ENCODE results near the gene CCL16. TPM values are rescaled to one million over a fixed set of nuclear protein-coding genes. Genes with fewer than 3 reads are reported as not detected.
A peak's percentile ranks its signal among the peaks of the same experiment; 100 is the strongest.
"Not testable (repeated sequence)": the region's sequence is repeated elsewhere in the genome, so short reads cannot be mapped to it uniquely, and the experiment has no call there.

Gene CCL16
- polyA plus RNA-seq, 3 donors from 2014 or later: not detected

GRCh38 chr17:35947156-35947585 is 34.1 kb downstream of the CCL16 start:
- Mint-ChIP-seq H3K36me3 (peaks cover 0 to 3% (median 0%) of the 10 kb centered on the region in 3 donors), H3K27ac (peak overlapping the region in 4 of 6 donors; percentile 33 to 70 (median 52)), H3K4me3 (peak overlapping the region; percentile 44 to 72 (median 60)), H3K9me3 (no peaks in the 10 kb centered on the region), H3K4me1 (peaks cover 22 to 46% of the 10 kb centered on the region in 2 donors), H3K27me3 (ENCODE audit: low read depth in 3 of 3) (peaks cover 0 to 2% (median 0%) of the 10 kb centered on the region in 3 donors)
- DNase-seq: peak; percentile 46 to 51 (median 50)

GRCh38 chr17:35944151-35944550 is 37.1 kb downstream of the CCL16 start:
- Mint-ChIP-seq H3K27ac (peak overlapping the region in 2 of 6 donors; percentile 17 to 48), H3K36me3 (peaks cover 0 to 7% (median 0%) of the 10 kb centered on the region in 3 donors), H3K4me1 (peaks cover 16 to 48% of the 10 kb centered on the region in 2 donors), H3K9me3 (no peaks in the 10 kb centered on the region), H3K27me3 (ENCODE audit: low read depth in 3 of 3) (no peaks in the 10 kb centered on the region), H3K4me3 (no peak overlapping the region)
- no peak for DNase-seq

GRCh38 chr17:35943537-35943936 is 37.8 kb downstream of the CCL16 start, which contains the start of gene LYZL6:
Gene LYZL6 (minus strand): TSS chr17:35943713. CDS start chr17:35939356, 4,357 bp downstream.
- Mint-ChIP-seq H3K4me3 (no peak within 1 kb of the TSS), H3K27me3 (ENCODE audit: low read depth in 3 of 3) (no peaks in the 10 kb centered on the region), H3K36me3 (peaks cover 0 to 10% (median 0%) of the 10 kb centered on the region in 3 donors), H3K27ac (peak within 1 kb of the TSS; percentile 48 to 82 (median 60)), H3K4me1 (peaks cover 16 to 52% of the 10 kb centered on the region in 2 donors), H3K9me3 (no peaks in the 10 kb centered on the region)
- no peak for DNase-seq

GRCh38 chr17:35942588-35943186 is 38.6 kb downstream of the CCL16 start:
- Mint-ChIP-seq H3K9me3 (peaks cover 0 to 1% (median 0%) of the 10 kb centered on the region in 6 donors), H3K27ac (peak overlapping the region; percentile 18 to 82 (median 60)), H3K36me3 (peaks cover 0 to 10% (median 0%) of the 10 kb centered on the region in 3 donors), H3K4me1 (peaks cover 17 to 53% of the 10 kb centered on the region in 2 donors), H3K27me3 (ENCODE audit: low read depth in 3 of 3) (no peaks in the 10 kb centered on the region), H3K4me3 (no peak overlapping the region)
- DNase-seq: no peak

GRCh38 chr17:35938492-35938891 is 42.8 kb downstream of the CCL16 start:
- H3K4me3 Mint-ChIP-seq; H3K9me3 Mint-ChIP-seq; DNase-seq; H3K27me3 Mint-ChIP-seq (ENCODE audit: low read depth in 3 of 3): not testable (repeated sequence)
- peaks cover 0 to 23% (median 9%) of the 10 kb centered on the region in 3 donors for H3K36me3 Mint-ChIP-seq
- peaks cover 6 to 28% of the 10 kb centered on the region in 2 donors for H3K4me1 Mint-ChIP-seq
- peak overlapping the region in 2 of 6 donors; percentile 38 to 48 for H3K27ac Mint-ChIP-seq

- peaks cover 0 to 2% (median 0%) of the 10 kb centered on the region in 6 donors for H3K9me3 Mint-ChIP-seq
- DNase-seq: no peak
- H3K4me3 Mint-ChIP-seq: no peak overlapping the region
- no peaks in the 10 kb centered on the region for H3K27me3 Mint-ChIP-seq (ENCODE audit: low read depth in 3 of 3)
- peaks cover 4 to 11% of the 10 kb centered on the region in 2 donors for H3K4me1 Mint-ChIP-seq
- peaks cover 0 to 16% (median 9%) of the 10 kb centered on the region in 3 donors for H3K36me3 Mint-ChIP-seq
- H3K27ac Mint-ChIP-seq: no peak overlapping the region
Measured at GRCh38 chr17:35936063-35936462, 45.2 kb downstream of the CCL16 start.

- peaks cover 3 to 4% (median 3%) of the 10 kb centered on the region in 3 donors for H3K27me3 Mint-ChIP-seq (ENCODE audit: low read depth in 3 of 3)
- peaks cover 0 to 2% (median 0%) of the 10 kb centered on the region in 6 donors for H3K9me3 Mint-ChIP-seq
- H3K4me3 Mint-ChIP-seq: no peak overlapping the region
- H3K4me1 Mint-ChIP-seq: peaks cover 17 to 24% of the 10 kb centered on the region in 2 donors
- H3K36me3 Mint-ChIP-seq: peaks cover 0 to 16% (median 9%) of the 10 kb centered on the region in 3 donors
- no peak for DNase-seq
- peak overlapping the region in 1 of 6 donors; percentile 28 for H3K27ac Mint-ChIP-seq
Measured at GRCh38 chr17:35934760-35935159, 46.5 kb downstream of the CCL16 start.

- no peak overlapping the region for H3K4me3 Mint-ChIP-seq
- no peaks in the 10 kb centered on the region for H3K9me3 Mint-ChIP-seq
- peaks cover 3 to 4% (median 3%) of the 10 kb centered on the region in 3 donors for H3K27me3 Mint-ChIP-seq (ENCODE audit: low read depth in 3 of 3)
- no peak for DNase-seq
- H3K27ac Mint-ChIP-seq: peak overlapping the region in 2 of 6 donors; percentile 5 to 48
- H3K4me1 Mint-ChIP-seq: peaks cover 24 to 30% of the 10 kb centered on the region in 2 donors
- H3K36me3 Mint-ChIP-seq: peaks cover 0 to 17% (median 15%) of the 10 kb centered on the region in 3 donors
Measured at GRCh38 chr17:35932586-35932985, 48.7 kb downstream of the CCL16 start.

- peak overlapping the region in 3 of 6 donors; percentile 23 to 86 (median 48) for H3K27ac Mint-ChIP-seq
- peaks cover 3 to 4% (median 3%) of the 10 kb centered on the region in 3 donors for H3K27me3 Mint-ChIP-seq (ENCODE audit: low read depth in 3 of 3)
- H3K36me3 Mint-ChIP-seq: peaks cover 0 to 17% (median 14%) of the 10 kb centered on the region in 3 donors
- H3K9me3 Mint-ChIP-seq: no peaks in the 10 kb centered on the region
- peaks cover 25 to 31% of the 10 kb centered on the region in 2 donors for H3K4me1 Mint-ChIP-seq
- no peak for DNase-seq
- no peak overlapping the region for H3K4me3 Mint-ChIP-seq
Measured at GRCh38 chr17:35931794-35932425, 49.4 kb downstream of the CCL16 start.

- Mint-ChIP-seq H3K36me3 (peaks cover 0 to 11% (median 11%) of the 10 kb centered on the region in 3 donors), H3K27me3 (ENCODE audit: low read depth in 3 of 3) (peaks cover 3 to 4% (median 3%) of the 10 kb centered on the region in 3 donors), H3K9me3 (no peaks in the 10 kb centered on the region), H3K27ac (peak within 1 kb of the TSS; percentile 56 to 87 (median 76)), H3K4me1 (peaks cover 26 to 32% of the 10 kb centered on the region in 2 donors), H3K4me3 (peak within 1 kb of the TSS; percentile 88 to 93 (median 89))
- DNase-seq: peak; percentile 71 to 75 (median 75)
Measured at GRCh38 chr17:35930211-35931065, 50.9 kb downstream of the CCL16 start, which contains the start of gene RDM1. Gene RDM1 (minus strand): TSS chr17:35930773. CDS start chr17:35930727, 46 bp downstream.

- Mint-ChIP-seq H3K27me3 (ENCODE audit: low read depth in 3 of 3) (peaks cover 3 to 4% (median 3%) of the 10 kb centered on the region in 3 donors), H3K4me3 (peak overlapping the region in 2 of 5 donors; percentile 4 to 21), H3K27ac (peak overlapping the region in 3 of 6 donors; percentile 1 to 63 (median 23)), H3K36me3 (peaks cover 0 to 11% (median 7%) of the 10 kb centered on the region in 3 donors), H3K4me1 (peaks cover 41 to 53% of the 10 kb centered on the region in 2 donors), H3K9me3 (no peaks in the 10 kb centered on the region)
- no peak for DNase-seq
Measured at GRCh38 chr17:35927714-35928113, 53.6 kb downstream of the CCL16 start.
